HG02798 (cell line): Measurements from ENCODE around the gene CSRNP3.
A peak's percentile ranks its signal among the peaks of the same experiment; 100 is the strongest.
"Not testable (repeated sequence)": the region's sequence is repeated elsewhere in the genome, so short reads cannot be mapped to it uniquely, and the experiment has no call there.

Source experiments
- ATAC-seq: cut with Tn5 transposase; IDR thresholded peaks from one replicate; pipeline ENCODE4 v1.9.1; 2021; ENCODE audit warnings: mild to moderate bottlenecking; ENCODE audit not compliant: unreplicated experiment, poor library complexity

CSRNP3 gene

GRCh38 chr2:165627470-165627869 lies 158.0 kb downstream of the CSRNP3 start:
- peak; percentile 60 for ATAC-seq

DNA sequence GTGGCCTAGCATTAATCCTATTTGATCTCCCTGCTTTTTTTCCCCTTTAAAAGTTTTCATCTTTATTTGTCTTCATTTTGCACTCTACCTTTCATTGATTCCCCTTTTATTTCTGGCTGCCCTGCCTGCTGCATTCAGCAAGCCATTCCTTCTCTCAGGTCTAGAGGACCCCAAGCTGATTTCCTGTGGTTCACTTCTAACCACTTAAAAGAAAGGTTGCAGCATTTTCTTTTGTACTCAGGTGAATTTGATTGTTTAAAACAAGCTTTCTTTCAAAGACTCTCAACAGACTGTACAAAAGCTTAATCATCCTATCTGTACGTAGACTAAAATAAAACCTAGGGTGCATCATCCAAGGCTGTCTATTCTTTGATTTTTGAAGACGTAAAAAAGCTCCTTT lies 160.3 kb downstream of the CSRNP3 start:
- ATAC-seq = no peak

- no peak for ATAC-seq
Observed at GRCh38 chr2:165630236-165630635, 160.7 kb downstream of the CSRNP3 start.

DNA sequence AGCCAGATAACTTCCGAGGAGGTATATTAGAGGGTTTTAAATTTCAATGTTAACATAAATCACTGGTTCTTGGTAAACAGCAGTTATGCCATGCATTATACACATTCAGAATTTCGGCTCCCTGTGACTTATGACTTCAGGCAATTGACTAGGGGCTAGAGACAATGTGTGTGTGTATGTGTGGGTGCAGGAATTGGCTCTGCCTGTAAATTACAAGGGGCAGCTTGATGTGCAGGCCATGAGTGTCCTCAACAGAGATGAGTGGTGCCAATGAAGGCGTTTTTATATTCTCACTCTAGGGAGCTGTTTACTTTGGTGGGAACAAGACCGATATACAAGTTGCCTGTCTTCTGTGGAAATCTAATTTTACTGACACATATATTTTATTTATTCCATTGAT lies 161.6 kb downstream of the CSRNP3 start:
- ATAC-seq = no peak

GRCh38 chr2:165632594-165632993 lies 163.1 kb downstream of the CSRNP3 start:
- no peak for ATAC-seq

DNA sequence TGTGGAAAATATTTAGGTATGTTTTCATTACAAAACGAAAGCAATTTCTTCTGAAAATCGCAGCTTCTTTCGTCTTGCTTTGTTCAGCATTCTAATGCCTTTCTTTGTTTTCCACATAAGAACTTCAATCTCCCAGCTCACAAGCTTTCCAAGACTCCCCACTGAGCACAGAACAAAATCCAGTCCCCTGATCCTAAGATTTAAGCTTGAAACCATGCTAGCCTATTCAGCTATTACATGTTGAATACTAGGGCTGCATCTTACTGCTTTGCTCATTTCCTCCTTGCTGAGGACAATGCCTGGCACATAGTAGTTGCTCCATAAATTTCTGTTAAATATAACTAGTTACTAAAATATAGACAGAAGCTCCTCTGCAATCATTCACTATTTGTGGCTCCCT lies 163.9 kb downstream of the CSRNP3 start:
- no peak for ATAC-seq

DNA sequence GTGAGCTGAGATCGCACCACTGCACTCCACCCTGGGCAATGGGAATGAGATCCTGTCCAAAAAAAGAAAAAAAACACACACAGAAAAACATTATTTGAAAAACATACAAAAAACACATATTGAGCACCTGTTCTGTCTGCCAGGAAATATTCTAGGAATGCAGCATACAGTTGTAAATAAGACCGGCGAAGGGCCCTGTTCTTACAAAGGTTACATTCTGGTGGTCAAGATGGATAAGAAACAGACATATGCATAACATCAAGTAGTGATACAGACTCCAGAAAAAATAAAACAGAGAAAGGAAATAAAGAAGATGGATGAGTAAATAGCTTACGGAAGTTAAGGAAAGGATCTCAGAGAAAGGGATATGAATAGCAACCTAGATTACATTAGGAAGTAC lies 164.8 kb downstream of the CSRNP3 start:
- ATAC-seq = no peak

- no peak for ATAC-seq
Observed at GRCh38 chr2:165634855-165635254, 165.4 kb downstream of the CSRNP3 start.

DNA sequence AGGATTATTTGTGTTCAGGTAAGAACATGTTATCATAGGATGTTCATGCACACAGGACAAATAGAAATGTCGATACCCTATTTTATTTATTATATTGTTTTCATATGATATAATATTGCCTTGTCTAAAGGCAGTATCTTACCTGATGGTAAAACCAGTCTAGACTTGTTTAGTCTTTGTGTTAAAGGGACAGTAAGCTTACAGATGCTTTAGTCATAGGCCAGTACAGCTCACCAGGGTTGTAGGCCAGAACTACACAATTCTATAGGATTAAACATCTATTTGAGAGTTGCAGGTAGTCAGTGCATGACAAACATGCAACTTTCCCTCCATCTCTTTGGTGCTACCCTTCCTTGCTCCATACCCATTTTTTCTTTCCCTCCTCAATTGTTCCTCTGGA lies 166.0 kb downstream of the CSRNP3 start:
- ATAC-seq = no peak

- no peak for ATAC-seq
Observed at GRCh38 chr2:165636959-165637358, 167.5 kb downstream of the CSRNP3 start.

- no peak for ATAC-seq
Observed at GRCh38 chr2:165637396-165637795, 167.9 kb downstream of the CSRNP3 start.

- no peak for ATAC-seq
Observed at GRCh38 chr2:165639504-165639903, 170.0 kb downstream of the CSRNP3 start.

- ATAC-seq = no peak
Observed at GRCh38 chr2:165640247-165640929, 170.9 kb downstream of the CSRNP3 start.

DNA sequence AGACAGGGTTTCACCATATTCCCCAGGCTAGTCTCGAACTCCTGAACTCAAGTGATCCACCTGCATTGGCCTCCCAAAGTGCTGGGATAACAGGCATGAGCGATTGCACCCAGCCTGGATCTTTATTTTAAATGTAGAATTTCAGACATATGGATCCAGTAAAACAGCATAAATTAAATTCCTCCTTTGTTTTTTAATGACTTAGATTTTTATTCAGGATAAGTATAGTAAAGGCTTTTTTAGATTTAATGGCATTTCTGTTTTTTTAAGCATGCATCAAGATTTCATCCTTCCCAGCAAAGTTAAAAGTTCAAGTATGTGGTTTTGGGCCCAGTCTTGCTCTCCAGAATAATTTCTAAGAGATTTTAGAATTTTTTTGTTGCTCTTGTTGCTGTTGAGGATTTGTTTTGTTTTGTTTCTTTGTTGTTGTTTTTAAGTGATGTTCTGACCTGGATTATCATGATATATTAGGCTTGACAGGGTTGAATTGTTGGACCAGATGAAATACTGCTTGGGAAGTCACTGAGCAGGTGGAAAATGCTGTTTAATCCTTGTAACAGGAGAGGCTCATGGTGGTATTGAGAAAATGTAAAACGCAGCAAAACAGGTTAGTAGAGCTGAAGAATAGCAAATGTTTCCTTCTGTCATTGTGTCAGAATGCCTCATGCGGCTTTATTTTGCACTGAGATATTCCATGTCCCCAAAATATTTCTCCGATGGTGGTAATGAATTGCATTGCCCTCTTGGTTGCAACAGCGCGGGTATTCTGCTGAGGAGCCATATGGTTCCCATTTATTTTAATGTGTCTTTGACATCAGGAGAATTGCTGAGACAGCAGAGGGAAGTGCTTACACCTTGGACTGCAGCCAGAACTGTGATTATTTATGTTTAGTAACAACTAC lies 176.7 kb downstream of the CSRNP3 start:
- ATAC-seq = no peak

GRCh38 chr2:165647409-165647808 lies 177.9 kb downstream of the CSRNP3 start:
- no peak for ATAC-seq

DNA sequence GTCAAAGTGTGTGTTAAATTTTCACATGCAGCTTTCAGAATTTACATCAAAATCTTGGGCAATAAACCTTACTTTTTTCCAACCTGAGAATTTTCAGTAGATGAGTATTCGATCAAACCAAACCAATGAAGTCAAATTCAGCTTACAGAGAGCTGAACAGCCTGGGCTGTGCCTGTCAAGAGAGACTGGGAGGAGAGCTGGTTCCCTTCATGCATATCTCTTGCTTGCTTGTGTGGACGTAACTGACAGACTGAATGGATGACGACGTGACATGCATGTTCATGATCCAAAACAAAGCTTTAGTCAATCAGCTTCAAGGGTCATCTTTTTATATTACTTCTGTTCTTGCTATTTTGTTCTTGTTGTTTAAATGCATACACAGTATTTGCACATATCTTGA lies 179.3 kb downstream of the CSRNP3 start:
- no peak for ATAC-seq

- no peak for ATAC-seq
Observed at GRCh38 chr2:165651233-165651632, 181.7 kb downstream of the CSRNP3 start.

GRCh38 chr2:165655661-165656060 lies 186.2 kb downstream of the CSRNP3 start:
- no peak for ATAC-seq

GRCh38 chr2:165660361-165660760 lies 190.9 kb downstream of the CSRNP3 start:
- ATAC-seq = peak; percentile 89

GRCh38 chr2:165662720-165663119 lies 193.2 kb downstream of the CSRNP3 start:
- no peak for ATAC-seq

- no peak for ATAC-seq
Observed at GRCh38 chr2:165665614-165666013, 196.1 kb downstream of the CSRNP3 start.

DNA sequence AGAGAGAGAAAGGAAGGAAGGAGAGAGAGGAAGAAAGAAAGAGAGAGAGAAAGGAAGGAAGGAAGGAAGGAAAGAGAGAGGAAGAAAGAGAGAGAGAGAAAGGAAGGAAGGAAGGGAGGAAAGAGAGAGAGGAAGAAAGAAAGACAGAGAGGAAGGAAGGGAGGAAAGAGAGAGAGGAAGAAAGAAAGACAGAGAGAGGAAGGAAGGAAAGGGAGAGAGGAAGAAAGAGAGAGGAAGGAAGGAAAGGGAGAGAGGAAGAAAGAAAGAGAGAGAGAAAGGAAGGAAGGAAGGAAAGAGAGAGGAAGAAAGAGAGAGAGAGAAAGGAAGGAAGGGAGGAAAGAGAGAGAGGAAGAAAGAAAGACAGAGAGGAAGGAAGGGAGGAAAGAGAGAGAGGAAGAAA lies 196.6 kb downstream of the CSRNP3 start:
- ATAC-seq = not testable (repeated sequence)
